ENCODE measurements around the gene OR1B1.

OR1B1 gene

DNA sequence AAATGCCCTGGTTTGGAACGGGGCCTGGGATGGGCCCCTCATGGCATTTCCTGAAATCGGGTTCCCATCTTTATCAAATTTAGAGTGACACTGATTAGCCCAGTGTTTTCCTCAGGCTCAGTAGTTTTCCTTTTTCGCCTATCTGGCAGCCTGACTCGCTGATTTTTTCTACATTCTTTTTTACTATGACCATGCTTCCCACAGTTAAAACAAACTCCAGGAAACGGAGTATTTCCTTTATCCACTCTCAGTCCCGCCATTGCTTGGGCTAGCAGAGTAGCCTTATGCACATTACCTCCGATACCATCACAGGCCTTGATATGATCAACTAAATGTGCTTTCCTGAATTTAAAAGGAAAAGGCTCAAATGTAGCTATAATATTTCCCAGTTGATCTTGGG lies 37.4 kb downstream of the OR1B1 start:
- TF ChIP-seq, protein P1, sequence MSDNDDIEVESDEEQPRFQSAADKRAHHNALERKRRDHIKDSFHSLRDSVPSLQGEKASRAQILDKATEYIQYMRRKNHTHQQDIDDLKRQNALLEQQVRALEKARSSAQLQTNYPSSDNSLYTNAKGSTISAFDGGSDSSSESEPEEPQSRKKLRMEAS (IDR thresholded peaks at IDR 0.05), result no peak
- no peak for TF ChIP-seq TCF12 (IDR thresholded peaks at IDR 0.05; ENCODE audit: low read depth)
- no peak for TF ChIP-seq USF1 (IDR thresholded peaks at IDR 0.05)
- TF ChIP-seq, protein P2, sequence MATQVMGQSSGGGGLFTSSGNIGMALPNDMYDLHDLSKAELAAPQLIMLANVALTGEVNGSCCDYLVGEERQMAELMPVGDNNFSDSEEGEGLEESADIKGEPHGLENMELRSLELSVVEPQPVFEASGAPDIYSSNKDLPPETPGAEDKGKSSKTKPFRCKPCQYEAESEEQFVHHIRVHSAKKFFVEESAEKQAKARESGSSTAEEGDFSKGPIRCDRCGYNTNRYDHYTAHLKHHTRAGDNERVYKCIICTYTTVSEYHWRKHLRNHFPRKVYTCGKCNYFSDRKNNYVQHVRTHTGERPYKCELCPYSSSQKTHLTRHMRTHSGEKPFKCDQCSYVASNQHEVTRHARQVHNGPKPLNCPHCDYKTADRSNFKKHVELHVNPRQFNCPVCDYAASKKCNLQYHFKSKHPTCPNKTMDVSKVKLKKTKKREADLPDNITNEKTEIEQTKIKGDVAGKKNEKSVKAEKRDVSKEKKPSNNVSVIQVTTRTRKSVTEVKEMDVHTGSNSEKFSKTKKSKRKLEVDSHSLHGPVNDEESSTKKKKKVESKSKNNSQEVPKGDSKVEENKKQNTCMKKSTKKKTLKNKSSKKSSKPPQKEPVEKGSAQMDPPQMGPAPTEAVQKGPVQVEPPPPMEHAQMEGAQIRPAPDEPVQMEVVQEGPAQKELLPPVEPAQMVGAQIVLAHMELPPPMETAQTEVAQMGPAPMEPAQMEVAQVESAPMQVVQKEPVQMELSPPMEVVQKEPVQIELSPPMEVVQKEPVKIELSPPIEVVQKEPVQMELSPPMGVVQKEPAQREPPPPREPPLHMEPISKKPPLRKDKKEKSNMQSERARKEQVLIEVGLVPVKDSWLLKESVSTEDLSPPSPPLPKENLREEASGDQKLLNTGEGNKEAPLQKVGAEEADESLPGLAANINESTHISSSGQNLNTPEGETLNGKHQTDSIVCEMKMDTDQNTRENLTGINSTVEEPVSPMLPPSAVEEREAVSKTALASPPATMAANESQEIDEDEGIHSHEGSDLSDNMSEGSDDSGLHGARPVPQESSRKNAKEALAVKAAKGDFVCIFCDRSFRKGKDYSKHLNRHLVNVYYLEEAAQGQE (IDR thresholded peaks at IDR 0.05; ENCODE audit: low read depth), result no peak
- no peak for TF ChIP-seq YY1 (IDR thresholded peaks at IDR 0.05; ENCODE audit: low read depth)
- TF ChIP-seq RAD21 (IDR thresholded peaks at IDR 0.05; ENCODE audit: low read depth), result no peak
- TF ChIP-seq EP300 (IDR thresholded peaks at IDR 0.05; ENCODE audit: borderline replicate concordance), result no peak
- TF ChIP-seq TAF1 (IDR thresholded peaks at IDR 0.05; ENCODE audit: low read depth), result no peak
- TF ChIP-seq NFIC (IDR thresholded peaks at IDR 0.05), result no peak
- TF ChIP-seq TEAD4 (IDR thresholded peaks at IDR 0.05), result no peak
- no peak for TF ChIP-seq EGR1 (IDR thresholded peaks at IDR 0.05)
- no peak for TF ChIP-seq CEBPB (IDR thresholded peaks at IDR 0.05)
- no peak for TF ChIP-seq CREB1 (IDR thresholded peaks at IDR 0.05; ENCODE audit: low read depth)
- no peak for TF ChIP-seq FOXM1 (IDR thresholded peaks at IDR 0.05; ENCODE audit: borderline replicate concordance, low read depth)
- no peak for TF ChIP-seq ZBTB7A (IDR thresholded peaks at IDR 0.05; ENCODE audit: low read depth)

DNA sequence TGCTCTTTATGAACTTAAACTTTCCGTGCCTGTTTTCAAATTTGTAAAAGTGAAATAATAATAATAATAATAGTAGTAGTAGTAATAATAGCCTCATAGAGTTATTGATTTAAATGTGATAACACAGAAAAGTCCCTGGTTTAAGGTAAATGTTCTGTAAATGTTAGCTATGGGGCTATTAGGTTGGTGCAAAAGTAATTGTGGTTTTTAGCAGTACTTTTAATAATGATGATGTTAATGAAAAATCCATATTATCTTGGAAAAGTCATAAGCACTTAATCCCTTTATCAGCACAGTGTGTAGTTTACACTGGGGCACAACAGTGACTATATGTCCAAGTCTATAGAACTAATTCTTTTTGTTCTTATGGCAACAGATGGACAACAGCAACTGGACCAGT lies 43.1 kb downstream of the OR1B1 start, which contains the start of gene OR1Q1:
Gene OR1Q1 (plus strand): TSS at position 377 of the 400 bp plus-strand sequence. CDS start 0 bp downstream, at position 377.
- no peak for TF ChIP-seq EP300 (IDR thresholded peaks at IDR 0.05; ENCODE audit: borderline replicate concordance)

- TF ChIP-seq CREB1 (IDR thresholded peaks at IDR 0.05; ENCODE audit: low read depth) (no peak), TAF1 (IDR thresholded peaks at IDR 0.05; ENCODE audit: low read depth) (no peak), CEBPB (IDR thresholded peaks at IDR 0.05) (no peak), TCF12 (IDR thresholded peaks at IDR 0.05; ENCODE audit: low read depth) (no peak), USF1 (IDR thresholded peaks at IDR 0.05) (no peak), RAD21 (IDR thresholded peaks at IDR 0.05; ENCODE audit: low read depth) (no peak), TEAD4 (IDR thresholded peaks at IDR 0.05) (no peak), NFIC (IDR thresholded peaks at IDR 0.05) (no peak), EGR1 (IDR thresholded peaks at IDR 0.05) (no peak), EP300 (IDR thresholded peaks at IDR 0.05; ENCODE audit: borderline replicate concordance) (no peak), YY1 (IDR thresholded peaks at IDR 0.05; ENCODE audit: low read depth) (no peak), FOXM1 (IDR thresholded peaks at IDR 0.05; ENCODE audit: borderline replicate concordance, low read depth) (no peak), ZBTB7A (IDR thresholded peaks at IDR 0.05; ENCODE audit: low read depth) (no peak)
- TF ChIP-seq, protein P2 (IDR thresholded peaks at IDR 0.05; ENCODE audit: low read depth), result no peak
- TF ChIP-seq, protein P1 (IDR thresholded peaks at IDR 0.05), result no peak
Observed at GRCh38 chr9:122609804-122610203, 47.6 kb downstream of the OR1B1 start.

DNA sequence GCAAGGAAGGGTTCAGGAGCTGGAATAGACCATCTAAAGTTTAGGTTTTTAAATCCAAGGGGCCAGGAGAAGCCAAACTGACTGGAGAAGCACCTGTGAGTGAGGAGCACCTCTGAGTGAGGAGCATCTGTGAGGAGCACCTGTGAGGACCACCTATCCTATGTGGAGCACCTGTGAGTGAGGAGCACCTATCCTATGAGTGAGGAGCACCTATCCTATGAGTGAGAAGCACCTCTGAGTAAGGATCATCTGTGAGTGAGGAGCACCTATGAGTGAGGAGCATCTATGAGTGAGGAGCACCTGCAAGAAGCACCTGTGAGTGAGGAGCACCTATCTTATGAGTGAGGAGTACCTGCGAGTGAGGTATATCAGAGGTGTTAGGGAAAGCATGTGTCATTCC lies 50.8 kb downstream of the OR1B1 start:
- TF ChIP-seq CREB1 (IDR thresholded peaks at IDR 0.05; ENCODE audit: low read depth) (no peak), TEAD4 (IDR thresholded peaks at IDR 0.05) (no peak), TCF12 (IDR thresholded peaks at IDR 0.05; ENCODE audit: low read depth) (no peak), TAF1 (IDR thresholded peaks at IDR 0.05; ENCODE audit: low read depth) (no peak), RAD21 (IDR thresholded peaks at IDR 0.05; ENCODE audit: low read depth) (no peak), ZBTB7A (IDR thresholded peaks at IDR 0.05; ENCODE audit: low read depth) (no peak), YY1 (IDR thresholded peaks at IDR 0.05; ENCODE audit: low read depth) (no peak)
- TF ChIP-seq, protein P1 (IDR thresholded peaks at IDR 0.05), result no peak
- TF ChIP-seq, protein P2 (IDR thresholded peaks at IDR 0.05; ENCODE audit: low read depth), result no peak

Data from Ishikawa (cell line).